Gastroesophageal sphincter (tissue), 4 donors: ENCODE data around the gene GALNT17. TPM values are rescaled to one million over a fixed set of nuclear protein-coding genes. Genes with fewer than 3 reads are reported as not detected.

ENCODE experiments used
- ATAC-seq: fragments of 150-250 bp; one replicate; pipeline ENCODE4 v1.9.1; 2016; ENCODE audit warnings: mild to moderate bottlenecking, moderate library complexity
- H3K27ac ChIP-seq, 4 donors: fragments of 200-600 bp; sonication (generic) in 3 of 4; 1 replicate in 3 of 4; 2 replicates in 1 of 4; pipeline ENCODE4 v1.5.1; 2016 to 2019
- H3K27me3 ChIP-seq: fragments of 200-600 bp; sonication (generic); one replicate; pipeline ENCODE4 v1.5.1; 2019
- H3K36me3 ChIP-seq, 2 donors: fragments of 200-600 bp; sonication (generic); one replicate each; pipeline ENCODE4 v1.5.1; 2019; ENCODE audit warnings: control low read depth in 1 of 2
- H3K4me1 ChIP-seq, 3 donors: fragments of 200-600 bp; sonication (generic); 1 replicate in 2 of 3; 2 replicates in 1 of 3; pipeline ENCODE4 v1.5.1; 2016 to 2019; ENCODE audit warnings: control low read depth in 2 of 3
- H3K4me3 ChIP-seq, 2 donors: fragments of 200-600 bp; sonication (generic); one replicate each; pipeline ENCODE4 v1.5.1; 2019; ENCODE audit warnings: mild to moderate bottlenecking in 1 of 2, moderate library complexity in 1 of 2
- H3K9me3 ChIP-seq, 3 donors: fragments of 200-600 bp; sonication (generic); one replicate each; pipeline ENCODE4 v1.5.1; 2017 to 2019; ENCODE audit warnings: control low read depth in 2 of 3
- EP300 ChIP-seq: sonication (generic); formaldehyde crosslinking; IDR thresholded peaks from one replicate; pipeline ENCODE4 v1.6.1; 2017; ENCODE audit warnings: antibody characterized with exemption, mild to moderate bottlenecking
- POLR2A ChIP-seq, 2 donors: fragments of 450-650 bp; IDR thresholded peaks; one replicate each; pipeline ENCODE4 v1.6.1; 2017; ENCODE audit warnings: antibody characterized with exemption in 2 of 2, mild to moderate bottlenecking in 2 of 2, moderate library complexity in 1 of 2
- POLR2AphosphoS5 ChIP-seq: sonication (generic); formaldehyde crosslinking; IDR thresholded peaks from one replicate; pipeline ENCODE4 v1.6.1; 2017; ENCODE audit warnings: antibody characterized with exemption
- WGBS, 2 donors: methylation state at CpG; one replicate each; pipeline ENCODE4 v1.1.5; 2018; ENCODE audit warnings: low coverage in 1 of 2; 5-methylcytosine and 5-hydroxymethylcytosine counted together
- total RNA-seq, 4 donors: library from RNA; depleted of rRNA; stranded (reverse); fragments of >200 nt; gene quantifications; one replicate each; pipeline ENCODE4 v1.1.0, GENCODE V29; 2016
- TF ChIP-seq, protein P1 (sequence below), 4 experiments: fragments of 200-600 bp in 2 of 4; fragments of 450-650 bp in 2 of 4; sonication (generic) in 1 of 4; IDR thresholded peaks; one replicate each; pipeline ENCODE4 v1.5.1; 2017 to 2019; ENCODE audit warnings: antibody characterized with exemption in 4 of 4, mild to moderate bottlenecking in 2 of 4, moderate library complexity in 2 of 4

GALNT17 gene
- total RNA-seq, 4 donors from 2014 or later: 16.7 to 93.2 (median 34.8) TPM

DNA sequence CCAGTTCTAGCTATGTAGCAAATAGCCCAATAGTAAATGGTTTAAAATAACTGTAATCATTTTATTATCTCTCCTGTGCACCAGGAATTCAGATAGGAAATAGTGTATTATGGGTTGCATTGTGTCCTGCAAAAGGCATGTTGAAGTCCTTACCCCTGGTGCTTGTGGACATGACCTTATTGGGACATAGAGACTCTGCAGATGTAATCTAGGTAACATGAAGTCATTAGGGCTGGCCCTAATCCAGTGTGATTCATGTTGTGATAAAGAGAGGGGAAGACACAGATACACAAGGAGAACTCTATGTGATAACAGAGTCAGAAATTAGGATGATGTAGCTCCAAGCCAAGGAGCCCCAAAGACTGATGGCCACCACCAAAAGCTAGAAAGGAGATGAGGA is 462.8 kb downstream of the GALNT17 start:
- Histone ChIP-seq H3K9me3 (no peaks in the 10 kb centered on the region), H3K36me3 (peaks cover 0 to 3% of the 10 kb centered on the region in 2 donors), H3K27ac (no peak overlapping the region), H3K27me3 (no peaks in the 10 kb centered on the region), H3K4me1 (no peaks in the 10 kb centered on the region), H3K4me3 (no peak overlapping the region)
- no peak for TF ChIP-seq POLR2A (IDR thresholded peaks at IDR 0.05)
- no peak for TF ChIP-seq EP300
- TF ChIP-seq, protein P1, sequence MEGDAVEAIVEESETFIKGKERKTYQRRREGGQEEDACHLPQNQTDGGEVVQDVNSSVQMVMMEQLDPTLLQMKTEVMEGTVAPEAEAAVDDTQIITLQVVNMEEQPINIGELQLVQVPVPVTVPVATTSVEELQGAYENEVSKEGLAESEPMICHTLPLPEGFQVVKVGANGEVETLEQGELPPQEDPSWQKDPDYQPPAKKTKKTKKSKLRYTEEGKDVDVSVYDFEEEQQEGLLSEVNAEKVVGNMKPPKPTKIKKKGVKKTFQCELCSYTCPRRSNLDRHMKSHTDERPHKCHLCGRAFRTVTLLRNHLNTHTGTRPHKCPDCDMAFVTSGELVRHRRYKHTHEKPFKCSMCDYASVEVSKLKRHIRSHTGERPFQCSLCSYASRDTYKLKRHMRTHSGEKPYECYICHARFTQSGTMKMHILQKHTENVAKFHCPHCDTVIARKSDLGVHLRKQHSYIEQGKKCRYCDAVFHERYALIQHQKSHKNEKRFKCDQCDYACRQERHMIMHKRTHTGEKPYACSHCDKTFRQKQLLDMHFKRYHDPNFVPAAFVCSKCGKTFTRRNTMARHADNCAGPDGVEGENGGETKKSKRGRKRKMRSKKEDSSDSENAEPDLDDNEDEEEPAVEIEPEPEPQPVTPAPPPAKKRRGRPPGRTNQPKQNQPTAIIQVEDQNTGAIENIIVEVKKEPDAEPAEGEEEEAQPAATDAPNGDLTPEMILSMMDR (IDR thresholded peaks at IDR 0.05): no peak
- TF ChIP-seq POLR2AphosphoS5: no peak
- no peak for ATAC-seq

DNA sequence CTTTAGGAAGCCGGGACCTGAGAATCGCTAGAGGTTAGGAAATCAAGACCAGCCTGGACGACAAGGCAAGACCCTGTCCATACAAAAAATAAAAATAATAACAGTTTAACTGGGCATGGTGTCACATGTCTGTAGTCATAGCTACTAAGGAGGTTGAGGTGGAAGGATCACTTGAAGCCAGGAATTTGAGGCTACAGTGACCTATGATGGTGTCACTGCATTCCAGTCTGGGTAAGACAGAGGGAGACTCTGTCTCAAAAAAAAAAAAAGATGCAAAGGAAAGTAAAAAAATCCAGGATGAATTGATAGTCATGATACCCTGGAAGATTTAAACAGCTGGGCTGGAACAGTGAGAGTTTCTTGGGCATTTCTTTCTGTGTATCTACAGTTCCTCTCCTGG is 463.2 kb downstream of the GALNT17 start:
- no peaks in the 10 kb centered on the region for H3K27me3 ChIP-seq
- TF ChIP-seq, protein P1 (IDR thresholded peaks at IDR 0.05): no peak
- TF ChIP-seq EP300 (no peak), POLR2A (IDR thresholded peaks at IDR 0.05) (no peak), POLR2AphosphoS5 (no peak)
- no peak for ATAC-seq
- no peaks in the 10 kb centered on the region for H3K4me1 ChIP-seq
- 85% methylated on average over 3 of the region's 3 CpGs; no CpG with 5 or more reads in 1 of the 2 donors for WGBS, 2 donors
- no peak overlapping the region for H3K4me3 ChIP-seq
- no peak overlapping the region for H3K27ac ChIP-seq
- no peaks in the 10 kb centered on the region for H3K9me3 ChIP-seq
- H3K36me3 ChIP-seq: peaks cover 0 to 3% of the 10 kb centered on the region in 2 donors

DNA sequence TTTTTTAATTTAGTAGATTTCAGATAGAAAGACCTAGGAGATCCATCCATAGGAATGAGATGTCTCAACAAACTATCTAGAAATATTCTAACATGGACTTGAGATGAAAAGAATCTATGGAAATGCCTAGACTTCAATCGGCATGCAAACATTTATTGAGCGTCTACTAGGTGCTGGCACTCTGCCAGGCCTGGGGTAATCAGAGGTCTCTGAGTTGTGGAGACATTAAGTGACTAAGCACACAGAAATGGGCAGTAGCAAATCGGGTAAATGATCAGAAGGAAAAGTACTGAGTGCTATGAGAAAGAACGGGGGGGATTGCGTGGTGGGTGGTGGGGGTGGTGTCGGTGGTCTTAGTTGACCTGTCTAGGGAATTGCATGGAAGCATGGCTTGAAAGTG is 466.6 kb downstream of the GALNT17 start:
- Histone ChIP-seq H3K36me3 (no peaks in the 10 kb centered on the region), H3K4me1 (peaks cover 0 to 6% (median 0%) of the 10 kb centered on the region in 3 donors), H3K27me3 (no peaks in the 10 kb centered on the region), H3K9me3 (no peaks in the 10 kb centered on the region), H3K27ac (no peak overlapping the region), H3K4me3 (no peak overlapping the region)
- TF ChIP-seq EP300 (no peak), POLR2AphosphoS5 (no peak), POLR2A (IDR thresholded peaks at IDR 0.05) (no peak)
- TF ChIP-seq, protein P1 (IDR thresholded peaks at IDR 0.05): no peak
- no peak for ATAC-seq
- WGBS, 2 donors: 82 to 100% methylated on average over 2 to 6 of the region's 6 CpGs

DNA sequence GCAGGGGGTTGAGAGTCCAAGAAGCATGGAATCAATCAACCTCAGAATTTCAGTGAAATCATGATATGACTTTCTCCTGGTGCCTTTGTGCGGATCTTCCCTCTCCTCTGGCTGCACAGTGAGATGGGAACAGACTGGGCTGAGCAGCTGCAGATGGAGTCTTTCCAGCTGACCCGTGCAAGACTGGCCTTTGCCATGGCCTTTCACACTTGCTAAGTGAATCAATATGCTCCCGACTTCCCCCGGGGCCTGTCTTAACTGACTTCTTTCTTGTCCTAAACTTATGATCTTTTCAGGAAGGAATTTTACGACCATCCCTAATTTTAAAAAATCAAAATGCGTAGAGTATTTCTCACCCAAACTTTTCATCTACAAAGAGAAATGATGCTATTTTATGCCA is 469.9 kb downstream of the GALNT17 start:
- TF ChIP-seq, protein P1 (IDR thresholded peaks at IDR 0.05): no peak
- TF ChIP-seq EP300 (no peak), POLR2A (IDR thresholded peaks at IDR 0.05) (no peak), POLR2AphosphoS5 (no peak)
- H3K36me3 ChIP-seq: no peaks in the 10 kb centered on the region
- H3K4me3 ChIP-seq: no peak overlapping the region
- H3K4me1 ChIP-seq: peaks cover 0 to 6% (median 0%) of the 10 kb centered on the region in 3 donors
- peaks cover 0 to 5% (median 0%) of the 10 kb centered on the region in 3 donors for H3K9me3 ChIP-seq
- no peaks in the 10 kb centered on the region for H3K27me3 ChIP-seq
- WGBS, 2 donors: 38 to 70% methylated on average over 3 to 6 of the region's 6 CpGs
- H3K27ac ChIP-seq: no peak overlapping the region
- ATAC-seq: no peak

DNA sequence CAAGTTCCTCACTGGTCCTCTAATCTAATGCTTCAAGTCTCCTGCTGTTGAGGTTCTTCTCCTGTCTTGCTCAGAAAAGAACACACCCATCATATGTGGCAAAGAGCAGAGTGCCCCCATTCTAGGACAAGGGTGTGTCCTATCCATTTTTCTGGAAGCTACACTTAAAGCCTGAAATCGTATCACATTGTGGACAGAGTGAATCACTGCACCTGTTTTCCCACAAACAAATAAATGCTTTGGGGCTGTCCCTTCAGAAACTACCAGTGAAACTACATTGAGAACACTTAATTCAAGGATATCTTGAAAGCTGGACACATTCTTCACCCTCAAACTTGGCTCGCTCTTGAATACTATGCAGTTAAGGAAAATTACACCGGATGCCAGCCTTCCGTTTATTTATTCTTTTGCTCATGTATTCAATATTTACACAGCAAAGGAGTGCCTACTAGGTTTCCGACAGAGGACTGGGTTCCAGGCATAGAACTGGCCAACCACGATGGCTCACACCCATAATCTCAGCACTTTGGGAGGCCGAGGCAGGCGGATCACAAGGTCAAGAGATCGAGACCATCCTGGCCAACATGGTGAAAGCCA is 473.0 kb downstream of the GALNT17 start:
- Histone ChIP-seq H3K36me3 (no peaks in the 10 kb centered on the region), H3K27ac (no peak overlapping the region), H3K27me3 (no peaks in the 10 kb centered on the region), H3K4me1 (peaks cover 0 to 6% (median 0%) of the 10 kb centered on the region in 3 donors), H3K4me3 (no peak overlapping the region), H3K9me3 (peaks cover 0 to 22% (median 0%) of the 10 kb centered on the region in 3 donors)
- TF ChIP-seq POLR2AphosphoS5 (no peak), EP300 (no peak), POLR2A (IDR thresholded peaks at IDR 0.05) (no peak)
- TF ChIP-seq, protein P1 (IDR thresholded peaks at IDR 0.05): no peak
- WGBS, 2 donors: 71 to 92% methylated on average over 4 to 7 of the region's 9 CpGs
- ATAC-seq: no peak
